Esophagus squamous epithelium (tissue), 4 donors: Measurements from ENCODE around the gene MYO7B.

ENCODE experiments used
- POLR2A ChIP-seq, 4 donors: fragments of 450-650 bp; IDR thresholded peaks; one replicate each; pipeline ENCODE4 v1.6.1; 2017; ENCODE audit warnings: antibody characterized with exemption in 4 of 4, mild to moderate bottlenecking in 4 of 4, moderate library complexity in 3 of 4
- TF ChIP-seq, protein P1 (sequence below), 6 experiments: fragments of 450-650 bp in 4 of 6; fragments of 200-600 bp in 2 of 6; sonication (generic) in 2 of 6; IDR thresholded peaks; one replicate each; pipeline ENCODE4 v1.5.1; 2016 to 2019; ENCODE audit warnings: antibody characterized with exemption in 6 of 6, mild to moderate bottlenecking in 4 of 6, moderate library complexity in 4 of 6

DNA sequence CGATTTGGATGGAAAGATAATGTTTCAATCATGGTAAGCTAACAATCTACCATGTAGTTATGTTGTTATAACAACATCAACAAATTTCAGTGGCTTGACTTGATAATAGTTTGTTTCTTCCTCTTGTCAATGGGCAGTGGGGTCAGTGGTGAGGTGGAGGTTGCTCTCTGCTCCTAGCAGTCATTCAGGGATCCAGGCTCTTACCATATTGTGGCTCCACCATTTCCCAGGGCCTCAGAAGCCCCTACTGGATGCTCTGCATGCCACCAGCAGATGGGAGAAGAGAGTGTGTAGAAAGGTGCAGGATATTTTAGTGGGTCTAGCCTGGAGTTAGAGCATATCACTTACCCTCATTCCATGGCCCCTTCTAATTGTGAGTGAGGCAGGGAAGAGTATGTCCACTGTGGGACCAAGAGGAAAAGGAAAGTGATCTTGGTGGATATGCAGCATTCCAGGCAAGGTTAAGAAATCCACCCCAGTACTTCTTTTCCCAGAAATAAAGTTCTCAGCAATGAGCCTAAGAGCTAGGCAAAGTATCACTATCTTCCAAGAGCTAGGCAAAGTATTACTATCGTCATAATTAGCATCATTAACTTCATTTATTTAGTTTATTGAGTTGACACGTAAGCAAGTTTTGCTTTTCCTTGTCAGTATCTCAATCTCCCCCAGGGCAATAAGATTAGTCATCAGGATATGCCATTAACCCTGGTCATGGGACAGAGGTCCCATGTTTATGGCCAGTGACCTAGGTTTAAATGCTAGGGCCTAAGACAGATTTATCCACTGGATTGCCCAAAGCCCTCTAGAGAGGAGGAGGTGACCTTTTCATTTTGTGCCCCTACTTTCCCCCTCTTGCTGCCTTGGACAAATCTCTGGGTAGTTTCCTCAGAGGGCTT lies 5.0 kb upstream of the MYO7B start:
- no peak for TF ChIP-seq POLR2A (IDR thresholded peaks at IDR 0.05)
- TF ChIP-seq, protein P1, sequence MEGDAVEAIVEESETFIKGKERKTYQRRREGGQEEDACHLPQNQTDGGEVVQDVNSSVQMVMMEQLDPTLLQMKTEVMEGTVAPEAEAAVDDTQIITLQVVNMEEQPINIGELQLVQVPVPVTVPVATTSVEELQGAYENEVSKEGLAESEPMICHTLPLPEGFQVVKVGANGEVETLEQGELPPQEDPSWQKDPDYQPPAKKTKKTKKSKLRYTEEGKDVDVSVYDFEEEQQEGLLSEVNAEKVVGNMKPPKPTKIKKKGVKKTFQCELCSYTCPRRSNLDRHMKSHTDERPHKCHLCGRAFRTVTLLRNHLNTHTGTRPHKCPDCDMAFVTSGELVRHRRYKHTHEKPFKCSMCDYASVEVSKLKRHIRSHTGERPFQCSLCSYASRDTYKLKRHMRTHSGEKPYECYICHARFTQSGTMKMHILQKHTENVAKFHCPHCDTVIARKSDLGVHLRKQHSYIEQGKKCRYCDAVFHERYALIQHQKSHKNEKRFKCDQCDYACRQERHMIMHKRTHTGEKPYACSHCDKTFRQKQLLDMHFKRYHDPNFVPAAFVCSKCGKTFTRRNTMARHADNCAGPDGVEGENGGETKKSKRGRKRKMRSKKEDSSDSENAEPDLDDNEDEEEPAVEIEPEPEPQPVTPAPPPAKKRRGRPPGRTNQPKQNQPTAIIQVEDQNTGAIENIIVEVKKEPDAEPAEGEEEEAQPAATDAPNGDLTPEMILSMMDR (IDR thresholded peaks at IDR 0.05) = no peak
